ENCODE data around the gene EIPR1.

EIPR1 gene

DNA sequence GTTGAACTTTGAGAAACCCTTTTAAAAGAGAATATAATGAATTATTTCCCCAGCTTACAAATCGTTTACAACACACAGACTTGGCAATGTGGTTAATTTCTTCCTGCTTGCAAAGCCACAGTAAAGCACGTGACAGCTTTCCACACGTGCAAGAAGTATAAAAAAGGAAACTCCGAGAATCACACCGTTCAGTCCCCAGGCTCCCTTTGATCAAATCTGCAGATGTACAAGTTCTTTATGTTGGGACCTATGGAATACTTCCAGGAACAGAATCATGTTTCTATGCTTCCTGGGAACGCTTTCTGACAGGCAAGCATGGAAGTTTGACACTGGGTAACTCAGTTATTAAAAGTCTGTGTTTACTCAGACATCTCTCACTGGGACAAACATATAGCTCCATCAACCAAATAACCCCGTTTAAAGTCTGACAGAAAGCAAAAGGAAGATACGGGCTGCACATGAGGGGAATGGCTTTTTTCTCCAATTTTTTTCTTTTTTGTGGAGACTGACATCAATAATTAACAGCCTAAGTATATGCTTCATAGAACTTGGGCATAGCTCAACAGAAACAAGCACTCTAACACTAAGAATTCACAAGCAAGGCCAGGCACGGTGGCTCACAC is 134.8 kb downstream of the EIPR1 start:
- DNase-seq: no peak

DNA sequence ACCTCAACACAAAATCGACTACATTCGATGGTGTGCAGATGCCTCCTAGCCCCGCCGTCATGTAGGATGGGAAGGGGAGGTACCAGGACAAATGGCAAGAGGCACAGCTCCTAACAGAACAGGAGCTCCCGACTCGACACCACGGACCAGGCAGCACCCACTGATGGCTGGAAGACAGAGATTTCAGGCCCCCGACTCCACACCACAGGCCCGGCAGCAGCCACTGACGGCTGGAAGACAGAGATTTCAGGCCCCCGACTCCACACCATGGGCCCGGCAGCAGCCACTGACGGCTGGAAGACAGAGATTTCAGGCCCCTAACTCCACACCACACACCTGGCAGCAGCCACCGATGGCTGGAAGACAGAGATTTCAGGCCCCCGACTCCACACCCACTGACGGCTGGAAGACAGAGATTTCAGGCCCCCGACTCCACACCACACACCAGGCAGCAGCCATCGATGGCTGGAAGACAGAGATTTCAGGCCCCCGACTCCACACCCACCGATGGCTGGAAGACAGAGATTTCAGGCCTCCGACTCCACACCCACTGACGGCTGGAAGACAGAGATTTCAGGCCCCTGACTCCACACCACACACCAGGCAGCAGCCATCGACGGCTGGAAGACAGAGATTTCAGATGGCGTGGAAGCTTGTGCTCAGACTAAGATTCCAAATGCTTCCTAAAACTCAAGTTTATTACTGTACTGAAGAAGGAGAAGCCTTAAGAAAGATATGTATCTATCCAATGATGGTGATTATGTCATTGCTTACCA is 135.5 kb downstream of the EIPR1 start:
- no peak for DNase-seq

DNA sequence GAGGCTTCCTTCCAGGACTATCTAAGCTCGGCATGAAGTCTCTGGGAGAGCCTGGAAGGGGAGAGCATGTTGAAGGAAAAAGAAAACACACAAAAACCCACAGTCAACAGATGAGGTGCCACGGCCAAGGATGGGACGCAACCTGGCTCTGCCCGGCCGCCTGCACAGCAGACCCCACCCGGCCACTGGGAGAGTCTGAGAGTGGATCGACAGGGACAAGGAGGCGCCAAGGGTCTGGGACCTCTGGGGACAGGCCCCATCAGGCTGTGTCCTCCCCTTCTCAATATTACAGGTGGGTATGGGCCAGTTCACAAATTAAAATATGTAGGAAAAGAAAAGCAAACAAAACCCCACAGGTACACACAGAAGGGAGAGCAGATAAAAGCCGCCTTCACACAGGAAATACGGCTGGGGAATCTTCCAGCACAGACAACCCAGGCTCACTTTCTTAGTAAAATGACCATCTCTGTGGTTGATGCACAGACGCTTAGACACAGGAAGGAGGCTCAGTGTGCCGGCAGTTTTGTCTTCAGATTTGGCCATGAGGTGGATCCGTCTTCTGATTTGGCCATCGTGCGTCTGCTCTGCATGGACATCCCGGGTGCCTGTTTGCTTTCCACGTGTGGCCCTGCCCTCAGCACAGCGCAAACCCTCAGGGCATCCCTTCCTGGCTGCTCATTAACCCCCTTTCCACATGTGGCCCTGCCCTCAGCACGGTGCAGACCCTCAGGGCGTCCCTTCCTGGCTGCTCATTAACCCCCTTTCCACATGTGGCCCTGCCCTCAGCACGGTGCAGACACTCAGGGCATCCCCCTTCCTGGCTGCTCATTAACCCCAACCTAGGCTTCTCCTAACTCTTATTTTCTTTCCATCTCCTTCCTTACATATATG is 138.4 kb downstream of the EIPR1 start:
- DNase-seq: no peak

DNA sequence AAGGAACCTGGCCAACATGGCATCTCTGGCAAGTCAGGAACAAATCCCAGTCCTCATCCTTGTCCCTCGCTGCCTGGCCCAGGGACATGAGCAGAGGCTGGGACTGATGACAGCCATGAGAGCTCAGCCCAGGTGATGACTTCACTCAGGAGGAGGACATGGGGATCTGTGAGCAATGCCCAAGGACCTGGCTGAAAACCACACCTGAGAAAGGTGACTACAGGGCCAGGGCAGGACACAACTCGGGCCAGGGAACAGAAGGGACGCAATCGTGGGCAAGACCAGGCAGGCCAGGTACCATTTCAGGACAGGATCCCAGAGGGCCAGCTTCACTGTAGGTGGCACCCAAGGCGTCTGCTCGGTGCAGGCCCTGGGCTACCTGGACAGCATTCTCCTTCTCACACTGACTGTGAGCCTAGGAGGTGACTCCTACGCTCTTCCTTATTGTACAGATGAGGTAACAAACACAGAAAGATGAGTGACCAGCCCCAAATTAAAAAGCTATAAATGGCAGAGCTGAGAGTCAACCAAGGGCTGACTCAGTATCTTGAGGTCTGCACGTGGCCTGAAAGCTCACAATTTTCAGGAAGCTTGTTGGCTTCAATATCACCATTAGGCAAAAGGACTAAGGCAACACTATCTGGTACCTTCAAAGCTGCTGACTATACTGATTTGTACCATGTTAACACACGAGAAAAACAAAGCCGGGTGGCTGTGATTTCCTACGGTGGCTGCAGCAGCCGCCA is 141.1 kb downstream of the EIPR1 start:
- no peak for DNase-seq

DNA sequence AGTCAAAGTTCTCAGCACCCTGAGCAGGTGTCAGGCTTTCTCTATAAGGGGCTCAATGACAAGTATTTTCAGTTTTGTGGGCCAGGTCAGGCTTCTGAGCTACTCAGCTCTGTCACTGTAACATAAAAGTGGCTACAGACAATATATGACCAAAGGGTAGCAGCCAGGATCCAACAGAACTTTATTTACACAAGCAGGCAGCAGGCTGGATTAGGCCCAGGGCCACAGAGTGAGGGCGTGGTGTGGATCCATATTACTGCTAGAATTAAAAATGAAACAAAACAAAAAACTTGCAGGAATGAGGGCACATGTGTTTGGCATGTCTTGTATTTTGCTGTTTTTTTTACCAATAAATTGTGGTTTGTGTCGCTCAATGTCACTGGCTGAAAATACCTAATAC is 143.7 kb downstream of the EIPR1 start:
- DNase-seq: no peak

DNA sequence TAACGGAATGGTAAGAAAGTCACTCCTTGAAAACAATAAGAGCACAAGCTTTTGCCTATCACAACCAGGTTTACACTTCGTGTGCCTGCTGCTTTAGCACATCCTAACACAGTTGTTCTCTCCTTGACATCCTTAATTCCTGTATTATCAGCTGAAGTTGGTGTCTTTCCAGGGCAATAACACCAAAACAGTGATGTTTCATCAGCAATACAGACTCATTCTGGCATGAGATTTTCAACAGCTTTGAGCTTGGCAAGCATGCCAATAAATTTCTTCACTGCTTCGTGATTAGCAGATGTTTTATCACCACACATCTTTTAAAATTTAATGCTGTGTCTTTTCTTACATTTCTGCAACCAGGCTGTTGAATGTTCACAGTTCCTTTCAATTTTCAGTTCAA is 148.4 kb downstream of the EIPR1 start:
- no peak for DNase-seq

DNA sequence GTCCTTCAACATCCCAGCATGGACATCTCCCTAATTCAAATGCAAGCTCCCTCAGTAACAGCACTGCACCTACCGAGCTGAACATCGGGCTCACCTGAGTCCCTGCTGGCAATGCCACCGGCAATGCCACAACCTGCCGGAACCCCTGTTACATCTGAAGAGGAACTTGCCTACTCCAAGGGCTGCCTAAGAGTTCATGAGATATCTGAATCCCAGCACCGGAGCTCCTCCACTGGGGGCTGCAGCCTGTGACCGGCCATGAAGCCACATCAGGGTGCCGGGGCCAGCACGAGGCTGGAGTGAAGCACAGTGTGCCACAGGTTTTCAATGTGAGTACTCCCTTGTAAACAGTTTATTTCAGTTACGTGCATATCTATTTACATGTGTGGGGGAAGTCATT is 152.9 kb downstream of the EIPR1 start:
- no peak for DNase-seq

DNA sequence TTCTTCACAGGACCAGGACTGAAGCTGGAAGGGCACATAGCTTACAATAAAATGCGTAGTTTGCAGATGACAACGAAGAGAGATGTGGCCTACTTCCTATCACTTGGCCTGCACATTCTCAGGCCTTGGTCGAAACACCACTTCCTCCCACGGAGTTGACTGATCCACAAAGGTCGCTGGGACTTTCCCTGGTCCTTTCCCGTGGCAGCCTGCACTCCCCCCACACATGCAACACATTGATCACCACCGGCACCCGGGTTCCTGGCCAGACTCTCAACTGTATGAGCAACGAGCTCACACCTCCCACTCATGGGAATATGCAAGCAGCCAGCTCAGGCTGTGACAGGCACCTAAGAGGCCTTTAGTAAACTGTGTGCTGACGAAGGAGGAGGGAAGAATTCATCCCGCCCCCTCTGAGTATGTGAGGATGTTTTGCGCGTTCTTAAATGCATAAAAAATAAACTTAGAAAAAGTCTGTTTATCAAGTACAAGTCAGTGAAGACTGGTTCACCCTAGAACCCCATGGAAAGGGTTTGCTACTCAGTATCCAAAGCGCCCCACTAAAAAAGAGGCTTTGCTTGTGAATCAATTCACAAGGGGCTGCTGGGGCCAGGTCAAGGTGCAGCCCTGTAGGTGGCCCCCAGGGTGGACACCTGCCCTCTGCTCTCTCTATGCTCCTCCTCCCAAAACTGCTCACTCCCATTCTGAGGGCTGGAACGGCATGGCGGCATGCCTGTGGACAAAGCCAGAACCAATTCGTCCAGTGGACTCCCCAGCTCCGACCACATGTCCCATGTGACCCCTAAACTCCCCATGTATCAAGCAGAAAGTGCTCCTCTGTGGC is 154.3 kb downstream of the EIPR1 start:
- no peak for DNase-seq

DNA sequence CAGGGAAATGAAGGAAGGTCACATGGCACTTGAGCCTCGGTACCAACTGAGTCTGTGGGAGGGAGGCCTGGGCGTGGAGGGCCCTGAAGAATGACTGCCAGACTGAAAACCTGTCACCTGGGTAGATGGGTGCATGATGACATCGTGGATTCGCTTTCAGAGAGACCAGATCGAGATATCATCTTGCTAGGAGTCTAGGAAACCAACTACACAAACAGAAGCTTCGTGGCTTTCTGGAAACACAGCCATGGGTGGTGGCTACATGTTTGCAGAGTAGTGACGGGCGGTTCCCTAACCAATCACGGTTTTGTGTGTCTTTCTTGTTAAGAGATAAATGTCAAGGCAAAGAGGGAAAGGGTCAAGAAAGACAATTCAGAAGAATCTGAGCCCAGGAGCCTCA is 155.0 kb downstream of the EIPR1 start:
- DNase-seq: no peak

DNA sequence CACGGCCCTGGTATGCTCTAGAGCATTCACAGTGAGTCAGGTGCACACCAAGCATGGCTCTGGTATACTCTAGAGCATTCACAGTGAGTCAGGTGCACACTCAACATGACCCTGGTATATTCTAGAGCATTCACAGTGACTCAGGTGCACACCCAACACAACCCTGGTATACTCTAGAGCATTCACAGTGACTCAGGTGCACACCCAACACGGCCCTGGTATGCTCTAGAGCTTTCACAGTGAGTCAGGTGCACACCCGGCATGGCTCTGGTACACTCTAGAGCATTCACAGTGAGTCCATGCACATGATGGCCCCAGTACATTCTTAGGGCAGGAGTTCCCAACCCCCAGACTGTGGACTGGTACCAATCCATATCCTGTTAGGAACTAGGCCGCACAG is 158.1 kb downstream of the EIPR1 start:
- no peak for DNase-seq

DNA sequence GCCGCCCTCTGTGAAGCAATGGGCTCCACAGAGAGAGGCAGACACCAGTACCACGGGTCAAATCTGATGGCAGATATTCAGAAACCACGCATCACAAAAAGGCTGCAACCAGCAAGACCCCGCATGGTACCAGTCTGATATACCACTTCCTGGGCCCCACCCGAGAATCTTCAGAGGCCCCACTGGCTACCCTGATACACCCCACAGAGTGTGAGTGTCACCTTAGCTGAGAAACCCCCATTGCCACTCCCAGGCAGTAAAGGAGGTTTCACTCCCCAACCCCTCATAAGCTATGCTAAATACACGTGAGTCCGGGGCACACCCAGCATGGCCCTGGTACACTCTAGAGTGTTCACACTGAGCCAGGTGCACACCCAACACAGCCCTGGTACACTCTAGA is 160.0 kb downstream of the EIPR1 start:
- no peak for DNase-seq

DNA sequence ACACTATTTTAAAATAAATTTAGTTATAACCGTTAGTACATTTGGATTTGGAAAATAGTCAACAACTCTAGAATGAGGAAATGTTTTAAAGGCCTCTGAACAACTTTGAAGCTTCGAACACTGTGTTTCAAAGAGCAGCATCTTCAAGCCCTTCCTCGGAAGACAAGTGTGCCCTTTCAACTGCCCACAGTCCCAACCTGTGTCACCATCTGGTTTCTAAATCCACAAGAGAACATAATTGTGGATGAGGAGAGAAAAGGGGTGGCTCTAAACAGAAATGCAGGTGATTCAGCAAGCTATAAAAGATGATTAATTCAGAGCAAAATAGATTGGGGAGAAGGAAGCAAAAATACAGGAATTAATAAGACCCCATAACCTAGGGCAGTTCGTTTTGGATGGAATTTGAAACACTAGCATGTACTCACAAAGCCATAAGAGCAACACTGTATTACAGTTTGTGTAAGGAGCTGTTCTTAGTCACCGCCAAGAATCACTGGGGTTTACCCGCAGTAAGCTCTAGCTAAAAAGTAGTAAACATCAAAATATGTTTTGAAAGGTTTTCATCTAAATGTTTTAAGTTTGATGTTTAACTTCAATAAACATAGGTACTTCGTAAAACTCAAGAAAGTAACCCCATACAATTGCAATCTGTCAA is 160.7 kb downstream of the EIPR1 start:
- DNase-seq: no peak

DNA sequence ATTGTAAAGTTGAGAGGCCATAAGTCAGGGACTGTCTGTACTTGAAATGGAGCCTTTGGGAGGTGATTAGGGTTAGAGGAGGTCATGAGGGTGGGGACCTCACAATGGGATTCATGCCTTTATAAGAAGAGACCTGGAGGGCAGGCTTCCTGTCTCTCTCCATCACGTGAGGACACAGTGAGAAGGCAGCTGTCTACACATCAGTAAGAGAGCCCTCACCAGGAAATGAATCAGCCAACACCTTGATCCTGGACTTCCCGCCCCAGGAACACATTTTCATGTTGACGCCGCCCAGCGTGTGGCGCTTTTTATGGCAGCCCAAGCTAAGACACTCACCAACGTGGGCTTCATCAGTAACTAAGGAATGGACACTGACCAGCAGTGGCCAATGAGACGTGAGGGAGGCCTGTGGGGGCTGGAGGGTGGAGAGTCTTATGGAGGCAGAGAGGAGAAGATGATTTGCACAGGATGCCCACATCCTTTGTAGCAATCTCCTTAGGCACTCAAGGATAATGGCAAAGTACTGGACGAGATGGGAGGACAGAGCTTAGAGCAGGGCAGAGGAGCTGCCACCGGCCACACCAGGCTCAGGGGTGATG is 162.7 kb downstream of the EIPR1 start:
- no peak for DNase-seq

DNA sequence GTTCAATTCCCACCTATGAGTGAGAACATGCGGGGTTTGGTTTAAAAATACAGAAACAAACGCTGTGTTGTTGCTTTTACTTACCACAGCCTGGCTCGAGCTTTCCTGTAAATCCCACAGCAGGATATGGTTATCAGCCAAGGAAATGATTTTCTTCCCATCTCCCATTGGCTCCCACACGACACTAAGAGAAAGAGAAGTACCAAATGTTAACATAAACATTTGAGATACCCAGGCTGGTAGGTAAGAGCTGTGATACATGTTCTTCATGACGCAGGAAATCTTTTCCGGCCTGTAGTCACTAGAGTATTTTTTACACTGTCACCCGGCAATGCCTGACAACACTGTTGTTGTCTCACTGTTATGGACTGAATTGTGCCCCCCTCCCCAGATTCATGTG is 163.6 kb downstream of the EIPR1 start:
- DNase-seq: no peak

DNA sequence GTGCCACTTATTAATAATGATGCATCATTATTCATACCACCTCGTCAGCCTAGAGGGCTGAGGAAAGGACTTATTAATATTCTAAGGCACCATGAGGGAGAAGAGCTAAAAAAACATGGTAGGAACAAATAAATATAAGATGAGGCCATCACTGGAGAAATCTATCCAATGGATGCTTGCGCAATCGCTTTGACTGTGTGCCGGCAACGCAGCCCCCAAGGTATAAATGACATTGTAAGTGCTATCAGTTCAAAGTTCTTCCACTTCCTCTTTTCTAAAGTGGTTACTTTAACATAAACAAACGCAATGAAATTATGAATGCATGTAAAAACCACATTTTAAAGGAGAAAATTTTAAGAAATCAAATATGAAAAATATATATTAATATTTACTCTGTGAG is 164.6 kb downstream of the EIPR1 start:
- DNase-seq: no peak

DNA sequence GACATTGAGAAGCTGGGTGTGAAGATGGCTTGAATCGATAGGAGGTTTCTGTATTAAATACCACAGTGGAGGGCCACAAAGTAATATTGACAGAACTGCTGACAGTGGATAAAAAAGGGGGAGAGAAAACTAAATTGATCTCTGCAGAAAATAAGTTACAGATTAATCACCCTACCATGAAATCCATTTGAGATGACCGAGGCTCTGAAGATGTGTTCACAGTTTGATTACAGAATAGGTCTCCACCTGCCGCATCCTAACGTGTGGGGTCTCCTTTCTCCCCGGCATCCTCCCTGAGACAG is 165.6 kb downstream of the EIPR1 start:
- DNase-seq: no peak

DNA sequence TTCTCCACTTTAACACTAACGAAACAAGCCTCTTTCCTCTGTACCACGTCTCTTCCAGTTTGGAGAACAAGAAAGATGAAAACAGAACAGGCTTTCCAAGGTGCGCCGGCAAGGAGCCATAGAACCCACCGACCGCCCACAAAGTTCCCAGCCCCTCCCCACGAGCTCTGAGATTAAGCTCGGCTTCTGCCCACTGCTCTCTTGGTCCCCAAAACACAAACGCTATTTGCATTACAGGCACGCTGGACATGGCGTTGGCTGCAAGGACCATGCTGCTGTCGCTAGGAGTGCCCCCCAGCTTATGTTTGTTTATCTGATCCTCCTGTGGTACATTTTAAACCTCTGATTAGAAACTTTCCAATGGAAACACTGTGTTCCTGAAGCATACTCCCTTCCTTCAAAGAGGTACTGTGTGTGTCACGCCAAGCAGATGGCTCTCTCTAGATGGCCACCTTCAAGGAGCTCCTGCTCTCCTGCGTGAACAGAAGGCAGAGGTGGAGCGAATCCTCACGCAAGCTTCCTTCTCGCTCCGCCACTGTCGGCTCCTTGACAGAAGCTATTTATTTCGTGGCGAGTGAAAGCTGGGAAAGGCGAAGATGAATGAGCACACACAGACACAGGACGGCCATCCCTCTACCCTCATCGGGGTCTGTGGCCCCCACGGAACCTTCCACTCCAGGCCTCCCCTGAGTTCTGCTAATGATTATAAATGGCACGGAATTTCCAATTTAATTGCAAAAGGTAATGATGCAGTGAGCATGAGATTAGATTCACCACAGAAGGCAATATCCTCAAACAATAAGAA is 166.2 kb downstream of the EIPR1 start:
- no peak for DNase-seq

DNA sequence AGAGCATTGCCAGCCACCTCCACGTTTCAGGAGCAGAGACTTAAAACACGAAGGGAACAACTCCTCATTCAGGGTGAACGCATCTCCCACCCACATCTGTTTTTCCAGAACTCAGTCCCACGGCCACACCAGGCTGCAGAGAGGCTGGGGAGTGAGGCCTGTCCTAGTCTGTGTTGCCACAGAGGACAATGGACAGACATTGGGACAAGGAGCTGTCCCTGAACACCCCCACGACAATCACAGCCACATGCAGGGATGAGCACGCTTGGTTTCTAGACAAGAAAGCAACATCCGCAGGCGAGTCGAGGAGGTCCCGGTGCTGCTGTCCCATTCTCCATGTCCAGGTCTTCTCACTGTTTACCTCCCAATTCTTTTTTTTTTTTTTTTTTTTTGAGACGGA is 167.4 kb downstream of the EIPR1 start:
- no peak for DNase-seq

DNA sequence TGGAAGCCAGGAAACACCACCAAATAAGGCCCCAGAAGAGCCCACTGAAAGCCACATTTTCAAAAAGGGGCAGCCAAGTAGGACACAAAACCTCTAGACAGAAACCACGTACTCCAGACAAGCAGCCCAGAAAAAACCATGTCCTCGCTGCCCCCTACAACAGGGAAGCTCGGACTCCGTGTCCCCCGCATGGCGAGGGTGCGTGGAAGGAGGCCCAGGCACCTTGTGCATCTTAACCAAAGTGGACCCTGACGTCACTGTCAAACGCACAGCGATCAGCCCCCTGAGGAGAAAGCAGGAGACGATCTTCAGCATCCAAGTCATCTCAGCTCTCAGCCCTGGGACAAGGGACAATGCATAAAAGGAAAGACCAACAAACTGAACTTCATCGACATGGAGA is 168.4 kb downstream of the EIPR1 start:
- DNase-seq: no peak

DNA sequence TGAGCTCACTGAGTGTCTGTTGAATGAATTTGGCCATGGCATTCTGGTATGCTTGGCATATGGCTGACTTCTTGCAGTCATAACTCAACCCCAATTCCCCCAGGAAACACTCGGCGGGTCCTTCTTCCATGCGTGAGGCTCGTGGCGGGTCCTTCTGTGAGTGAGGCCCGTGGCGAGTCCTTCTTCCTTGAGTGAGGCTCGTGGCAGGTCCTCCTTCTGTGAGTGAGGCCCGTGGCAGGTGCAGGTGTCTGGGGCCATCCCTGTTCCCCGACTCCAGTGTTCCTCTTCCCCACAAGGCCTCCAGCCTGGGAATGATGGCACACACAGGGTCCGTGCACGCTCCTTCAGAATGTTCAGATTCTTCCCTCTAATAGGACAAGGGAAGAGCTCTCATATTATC is 169.0 kb downstream of the EIPR1 start:
- no peak for DNase-seq

DNA sequence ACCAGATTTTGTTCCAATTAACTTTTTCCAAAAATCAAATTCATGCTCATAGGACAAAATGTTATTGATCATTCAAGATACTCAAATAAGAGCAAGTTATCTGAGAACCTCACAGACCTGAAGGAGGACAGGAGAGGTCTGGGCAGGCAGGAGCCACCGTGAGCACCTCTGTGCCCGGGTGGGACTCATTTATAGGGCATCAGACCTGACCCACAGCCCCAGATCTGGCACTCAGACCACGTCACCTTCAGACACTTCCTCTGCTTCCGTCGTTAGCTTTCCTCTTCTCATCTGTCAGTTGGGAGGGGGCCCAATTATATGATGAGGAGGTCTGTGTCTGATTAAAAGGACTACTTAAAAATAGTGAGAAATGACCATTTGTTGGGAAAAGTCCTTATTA is 169.4 kb downstream of the EIPR1 start:
- DNase-seq: no peak

Data from NCI-H2171 (cell line).